Vagina (tissue), 2 donors: ENCODE measurements around the gene CCDC71. TPM values are rescaled to one million over a fixed set of nuclear protein-coding genes. Genes with fewer than 3 reads are reported as not detected.

ENCODE experiments used
- DNase-seq, 2 donors: peaks; one replicate each; pipeline ENCODE4 v3.0.0-alpha.2; 2017; ENCODE audit errors: extremely low spot score in 2 of 2
- H3K27ac ChIP-seq: fragments of 200-600 bp; sonication (generic); one replicate; pipeline ENCODE4 v1.5.1; 2019
- H3K27me3 ChIP-seq: fragments of 200-600 bp; sonication (generic); one replicate; pipeline ENCODE4 v1.5.1; 2019
- H3K36me3 ChIP-seq, 2 donors: fragments of 200-600 bp; sonication (generic); one replicate each; pipeline ENCODE4 v1.5.1; 2017 to 2019
- H3K4me1 ChIP-seq: fragments of 200-600 bp; sonication (generic); one replicate; pipeline ENCODE4 v1.5.1; 2019
- H3K4me3 ChIP-seq, 2 donors: fragments of 200-600 bp; sonication (generic); 1 replicate in 1 of 2; 2 replicates in 1 of 2; pipeline ENCODE4 v1.5.1; 2016 to 2019
- H3K9me3 ChIP-seq: fragments of 200-600 bp; sonication (generic); one replicate; pipeline ENCODE4 v1.5.1; 2019
- CTCF ChIP-seq, 3 experiments: fragments of 450-650 bp in 2 of 3; fragments of 200-600 bp in 1 of 3; sonication (generic) in 1 of 3; IDR thresholded peaks; one replicate each; pipeline ENCODE4 v1.5.1; 2017 to 2019; ENCODE audit warnings: antibody characterized with exemption in 3 of 3, mild to moderate bottlenecking in 2 of 3, moderate library complexity in 2 of 3
- POLR2A ChIP-seq, 2 donors: fragments of 450-650 bp; IDR thresholded peaks; one replicate each; pipeline ENCODE4 v1.6.1; 2017; ENCODE audit warnings: antibody characterized with exemption in 2 of 2, mild to moderate bottlenecking in 2 of 2, moderate library complexity in 2 of 2
- POLR2AphosphoS5 ChIP-seq, 2 donors: sonication (generic); formaldehyde crosslinking; IDR thresholded peaks; one replicate each; pipeline ENCODE4 v1.9.0; 2017; ENCODE audit warnings: antibody characterized with exemption in 2 of 2, mild to moderate bottlenecking in 2 of 2, low read depth in 1 of 2; ENCODE audit not compliant: insufficient read depth in 1 of 2
- intact Hi-C: fragments of 100-400 bp; cut with DNase I; formaldehyde crosslinking; loops from one replicate; pipeline ENCODE4 v1.15.1; 2023
- total RNA-seq: library from RNA; depleted of rRNA; stranded (reverse); fragments of >200 nt; gene quantifications from one replicate; pipeline ENCODE4 v1.2.3, GENCODE V29; 2016

The CCDC71 gene
- total RNA-seq, 1 donor from 2014 or later, result 30.4 TPM

GRCh38 chr3:49119439-49119838 is 46.7 kb downstream of the CCDC71 start:
- Histone ChIP-seq H3K4me1 (peaks cover 24% of the 10 kb centered on the region), H3K27me3 (no peaks in the 10 kb centered on the region), H3K9me3 (no peaks in the 10 kb centered on the region), H3K36me3 (peaks cover 5 to 78% of the 10 kb centered on the region in 2 donors), H3K27ac (peak overlapping the region; percentile 97), H3K4me3 (peak overlapping the region; percentile 76 to 100)
- TF ChIP-seq CTCF (IDR thresholded peaks at IDR 0.05) (no peak), POLR2AphosphoS5 (IDR thresholded peaks at IDR 0.05; ENCODE audit: insufficient read depth in 1 of 2, low read depth in 1 of 2) (no peak), POLR2A (IDR thresholded peaks at IDR 0.05) (no peak)
- DNase-seq, result no peak
- intact Hi-C loops, result no loop called here

- H3K36me3 ChIP-seq, result peaks cover 5 to 78% of the 10 kb centered on the region in 2 donors
- peaks cover 24% of the 10 kb centered on the region for H3K4me1 ChIP-seq
- no peak for DNase-seq
- H3K9me3 ChIP-seq, result no peaks in the 10 kb centered on the region
- no peak for TF ChIP-seq CTCF (IDR thresholded peaks at IDR 0.05)
- TF ChIP-seq POLR2A (IDR thresholded peaks at IDR 0.05), result no peak
- no peak for TF ChIP-seq POLR2AphosphoS5 (IDR thresholded peaks at IDR 0.05; ENCODE audit: insufficient read depth in 1 of 2, low read depth in 1 of 2)
- intact Hi-C loops, result no loop called here
- no peak overlapping the region for H3K27ac ChIP-seq
- peak overlapping the region in 1 of 2 donors; percentile 76 for H3K4me3 ChIP-seq
- H3K27me3 ChIP-seq, result no peaks in the 10 kb centered on the region
Measured at GRCh38 chr3:49119036-49119435, 47.1 kb downstream of the CCDC71 start.

Other genes starting within 250 kb of the CCDC71 start
- 59.4 TPM for gene ARIH2, start 247.5 kb downstream of the CCDC71 start, total RNA-seq
- 43.5 TPM for gene P4HTM, start 176.1 kb downstream of the CCDC71 start, total RNA-seq
- gene WDR6, start 158.9 kb downstream of the CCDC71 start, total RNA-seq, result 109 TPM
- 35.4 TPM for gene DALRD3, start 147.8 kb downstream of the CCDC71 start, total RNA-seq
- gene NDUFAF3, start 144.2 kb downstream of the CCDC71 start, total RNA-seq, result 91.3 TPM
- gene IMPDH2, start 136.9 kb downstream of the CCDC71 start, total RNA-seq, result 185 TPM
- gene QRICH1, start 72.3 kb downstream of the CCDC71 start, total RNA-seq, result 124 TPM
- gene QARS1, start 61.6 kb downstream of the CCDC71 start, total RNA-seq, result 223 TPM
- 59.9 TPM for gene USP19, start 45.5 kb downstream of the CCDC71 start, total RNA-seq
- 526 TPM for gene LAMB2, start 33.3 kb downstream of the CCDC71 start, total RNA-seq
- 43.7 TPM for gene KLHDC8B, start 5.3 kb upstream of the CCDC71 start, total RNA-seq
- 17.9 TPM for gene C3orf62, start 110.9 kb upstream of the CCDC71 start, total RNA-seq
- gene USP4, start 173.7 kb upstream of the CCDC71 start, total RNA-seq, result 45.2 TPM
- gene GPX1, start 192.0 kb upstream of the CCDC71 start, total RNA-seq, result 326 TPM
- 377 TPM for gene RHOA, start 245.6 kb upstream of the CCDC71 start, total RNA-seq
- 16.7 TPM for gene TCTA, start 246.1 kb upstream of the CCDC71 start, total RNA-seq